SW480 (cell line): ENCODE measurements around the gene BSCL2.
"Not testable (repeated sequence)": the region's sequence is repeated elsewhere in the genome, so short reads cannot be mapped to it uniquely, and the experiment has no call there.

Experiments used
- DNase-seq: peaks from one replicate; pipeline ENCODE4 v3.0.0-alpha.2; 2016; ENCODE audit warnings: low spot score

Gene BSCL2

DNA sequence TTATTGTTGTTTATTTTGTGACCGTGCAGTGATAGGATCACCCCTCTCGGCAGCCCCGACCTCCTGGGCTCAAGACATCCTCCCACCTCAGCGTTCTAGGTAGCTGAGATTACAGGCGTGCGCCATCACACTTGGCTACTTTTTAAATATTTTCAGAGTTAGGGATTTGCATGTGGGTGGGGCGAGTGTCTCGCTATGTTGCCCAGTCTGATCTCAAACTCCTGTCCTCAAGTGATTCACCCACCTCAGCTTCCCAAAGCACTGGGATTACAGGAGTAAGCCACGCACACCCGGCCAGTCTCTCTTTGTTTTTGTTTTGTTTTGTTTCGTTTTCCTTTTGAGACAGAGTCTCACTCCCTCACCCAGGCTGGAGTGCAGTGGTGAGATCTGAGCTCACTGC is 52.9 kb downstream of the BSCL2 start:
- no peak for DNase-seq

DNA sequence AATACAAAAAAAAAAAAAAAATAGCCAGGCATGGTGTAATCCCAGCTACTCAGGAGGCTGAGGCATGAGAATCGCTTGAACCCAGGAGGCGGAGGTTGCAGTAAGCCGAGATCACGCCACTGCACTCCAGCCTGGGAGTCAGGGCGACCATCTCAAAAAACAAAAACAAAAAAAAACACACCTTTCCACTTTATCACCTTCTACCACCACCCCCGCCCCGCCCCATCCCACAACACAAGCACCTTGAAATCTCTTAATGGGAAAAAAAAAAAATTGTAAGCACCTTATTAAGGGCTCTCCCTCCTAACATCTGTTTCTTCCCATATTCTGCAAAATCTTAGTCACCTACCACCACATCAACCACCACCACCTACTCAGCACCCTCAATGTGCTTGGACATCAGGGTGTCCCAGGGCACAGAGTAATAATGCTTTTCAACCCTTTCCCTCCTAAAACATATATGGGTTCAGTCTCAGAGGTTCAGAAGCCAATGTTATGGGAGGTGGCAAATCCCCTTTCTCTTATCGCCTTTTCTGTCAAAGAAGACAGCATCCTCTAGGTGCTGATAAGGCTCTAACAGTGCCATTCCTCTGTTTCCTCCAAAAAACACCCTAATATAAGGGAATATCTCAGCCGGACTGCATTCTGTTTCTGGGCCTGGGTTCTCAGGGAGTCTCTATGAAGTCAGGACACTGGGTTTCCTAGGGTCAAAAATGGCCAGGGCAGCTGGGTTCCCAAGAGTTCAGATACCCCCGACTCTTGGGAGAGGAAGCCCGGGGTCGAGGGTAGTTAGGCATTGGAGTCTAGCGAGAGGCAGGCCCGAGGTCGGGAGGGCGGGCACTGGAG is 54.8 kb downstream of the BSCL2 start:
- DNase-seq: no peak

DNA sequence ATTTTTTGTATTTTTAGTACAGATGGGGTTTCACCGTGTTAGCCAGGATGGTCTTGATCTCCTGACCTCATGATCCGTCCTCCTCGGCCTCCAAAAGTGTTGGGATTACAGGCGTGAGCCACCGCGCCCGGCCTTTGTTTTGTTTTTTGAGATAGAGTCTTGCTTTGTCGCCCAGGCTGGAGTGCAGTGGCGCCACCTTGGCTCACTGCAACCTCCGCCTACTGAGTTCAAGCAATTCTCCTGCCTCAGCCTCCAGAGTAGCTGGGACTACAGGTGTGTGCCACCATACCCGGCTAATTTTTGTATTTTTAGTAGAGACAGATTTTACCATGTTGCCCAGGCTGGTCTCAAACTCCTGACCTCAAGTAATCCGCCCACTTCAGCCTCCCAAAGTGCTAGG is 56.9 kb downstream of the BSCL2 start:
- DNase-seq: not testable (repeated sequence)

DNA sequence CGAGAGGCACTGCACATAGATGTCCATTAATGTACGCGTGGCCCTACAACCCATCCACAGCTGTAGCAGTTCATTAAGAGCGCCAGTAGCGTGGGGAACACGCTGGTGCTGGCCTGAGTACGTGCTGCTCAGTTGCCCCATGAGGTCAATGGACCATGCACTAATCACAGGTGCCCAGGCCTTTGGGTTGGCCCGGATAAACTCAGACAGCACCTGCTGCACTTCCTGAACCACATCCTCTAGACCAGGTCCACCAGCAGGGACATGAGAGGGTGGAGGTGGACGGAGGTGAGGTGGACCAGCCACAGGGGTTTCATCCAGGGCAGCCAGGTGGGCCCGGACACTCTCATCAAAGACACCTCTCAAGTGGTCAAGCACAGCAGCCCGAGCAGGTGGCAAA is 57.7 kb downstream of the BSCL2 start:
- DNase-seq: no peak

DNA sequence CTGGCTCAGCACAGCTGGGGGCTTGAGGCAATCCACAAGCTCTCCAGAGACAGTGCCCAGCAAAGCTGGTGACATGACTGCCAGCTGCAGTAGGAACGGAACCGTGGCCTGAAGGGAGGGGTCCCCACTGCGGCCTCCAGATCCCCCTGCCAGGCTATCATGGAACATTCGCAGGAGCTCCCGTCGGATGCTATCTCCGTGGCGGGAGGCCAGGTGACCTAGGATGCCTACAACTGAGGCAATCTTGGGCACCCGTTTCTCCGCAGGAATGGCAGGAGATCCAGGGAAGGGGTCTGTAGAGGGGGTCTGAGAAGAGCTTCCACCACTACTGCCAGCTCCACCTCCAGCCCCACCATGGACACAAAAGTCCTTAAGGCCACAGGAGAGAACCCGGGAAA is 58.3 kb downstream of the BSCL2 start:
- no peak for DNase-seq

DNA sequence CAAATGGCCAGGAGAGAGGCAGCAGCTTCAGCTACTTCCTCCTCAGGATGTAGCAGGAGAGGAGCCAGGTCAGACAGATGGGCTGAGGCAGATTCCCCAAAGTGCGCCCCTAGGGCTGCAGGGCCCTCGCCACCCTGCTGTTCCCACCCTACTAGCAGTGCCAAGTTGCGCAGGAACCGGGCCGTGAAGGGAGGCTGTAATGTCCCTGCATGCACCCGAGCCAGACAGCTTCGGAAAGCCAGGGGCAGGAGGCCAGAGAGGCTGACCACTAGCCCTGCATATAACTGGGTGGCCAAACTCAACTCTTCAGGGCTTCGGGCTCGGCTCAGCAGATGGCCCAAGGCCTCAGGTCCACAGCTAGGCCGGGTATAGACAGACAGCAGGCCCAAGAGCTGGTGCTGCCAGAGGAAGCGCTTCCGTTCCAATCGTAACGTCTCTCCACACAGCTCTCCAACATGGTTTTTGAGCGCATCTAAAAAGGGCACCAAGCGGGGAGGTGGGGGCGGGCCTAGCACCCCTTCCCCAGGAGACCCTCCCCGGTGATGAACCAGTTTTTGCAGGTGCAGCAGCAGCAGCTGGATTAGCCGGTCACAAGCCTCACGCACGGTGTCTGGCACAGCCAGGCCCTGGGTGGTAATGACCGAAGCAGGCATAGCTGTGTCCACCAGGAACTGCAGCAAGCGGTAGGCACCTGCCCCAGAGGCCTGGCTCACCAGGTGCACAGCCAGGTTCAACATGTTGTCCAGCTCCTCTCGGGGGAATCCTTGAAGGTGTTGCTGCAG is 58.8 kb downstream of the BSCL2 start:
- DNase-seq: no peak

DNA sequence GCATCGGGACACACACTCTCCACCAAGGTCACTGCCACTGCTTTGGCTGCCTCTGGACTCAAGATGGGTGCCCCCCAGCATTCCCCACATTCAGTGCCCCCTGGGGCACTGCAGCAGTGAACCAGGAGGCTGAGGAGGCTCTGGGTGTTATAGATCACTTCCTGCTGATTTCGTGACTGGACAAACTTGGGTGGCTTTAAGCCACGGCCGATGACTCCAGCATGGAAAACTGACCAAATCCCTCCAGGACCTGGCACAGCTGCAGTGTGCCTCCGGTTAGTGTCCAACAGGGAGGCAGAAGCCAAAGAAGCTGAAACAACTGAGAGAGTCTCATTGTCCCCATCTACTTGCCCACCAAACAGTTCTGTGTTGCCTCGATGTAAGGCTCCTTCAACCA is 59.6 kb downstream of the BSCL2 start:
- DNase-seq: no peak

DNA sequence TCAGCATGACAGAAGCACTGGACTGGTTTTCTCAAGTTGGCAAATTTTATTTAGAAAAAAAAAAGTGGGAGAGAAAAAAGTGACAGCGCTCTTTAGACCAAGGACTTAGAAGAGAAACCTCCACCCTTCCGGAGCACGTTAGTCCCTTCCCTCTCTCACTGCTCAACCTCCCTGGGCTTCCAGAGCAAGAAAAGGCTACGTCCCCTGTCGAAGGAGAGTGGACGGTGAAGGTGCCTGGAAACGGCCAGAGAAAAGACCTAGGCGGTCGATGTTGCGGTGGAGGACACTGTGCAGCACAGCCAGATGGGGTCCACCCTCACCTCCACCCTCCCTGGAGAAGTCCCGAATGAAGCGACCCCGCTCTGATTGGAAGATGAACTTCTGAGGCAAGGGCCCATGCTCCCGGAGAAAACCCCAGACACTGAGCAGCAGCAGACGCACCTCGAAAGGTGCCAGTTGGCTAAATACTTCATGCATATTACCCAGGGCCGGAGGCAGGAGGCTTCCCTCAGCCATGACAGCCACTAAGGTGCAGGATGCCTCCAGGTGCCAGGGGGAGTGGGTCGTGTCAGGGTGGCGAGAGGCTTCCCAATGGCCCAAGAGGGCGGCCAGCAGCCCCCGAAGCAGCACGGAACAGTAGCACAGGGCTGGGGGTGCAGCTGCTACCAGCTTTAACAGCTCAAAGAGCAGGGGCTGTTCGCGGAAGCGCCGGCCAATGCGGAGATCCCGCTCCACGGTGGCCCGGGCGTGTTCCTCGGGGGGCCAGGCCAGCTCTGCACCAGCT is 60.2 kb downstream of the BSCL2 start:
- DNase-seq: no peak

DNA sequence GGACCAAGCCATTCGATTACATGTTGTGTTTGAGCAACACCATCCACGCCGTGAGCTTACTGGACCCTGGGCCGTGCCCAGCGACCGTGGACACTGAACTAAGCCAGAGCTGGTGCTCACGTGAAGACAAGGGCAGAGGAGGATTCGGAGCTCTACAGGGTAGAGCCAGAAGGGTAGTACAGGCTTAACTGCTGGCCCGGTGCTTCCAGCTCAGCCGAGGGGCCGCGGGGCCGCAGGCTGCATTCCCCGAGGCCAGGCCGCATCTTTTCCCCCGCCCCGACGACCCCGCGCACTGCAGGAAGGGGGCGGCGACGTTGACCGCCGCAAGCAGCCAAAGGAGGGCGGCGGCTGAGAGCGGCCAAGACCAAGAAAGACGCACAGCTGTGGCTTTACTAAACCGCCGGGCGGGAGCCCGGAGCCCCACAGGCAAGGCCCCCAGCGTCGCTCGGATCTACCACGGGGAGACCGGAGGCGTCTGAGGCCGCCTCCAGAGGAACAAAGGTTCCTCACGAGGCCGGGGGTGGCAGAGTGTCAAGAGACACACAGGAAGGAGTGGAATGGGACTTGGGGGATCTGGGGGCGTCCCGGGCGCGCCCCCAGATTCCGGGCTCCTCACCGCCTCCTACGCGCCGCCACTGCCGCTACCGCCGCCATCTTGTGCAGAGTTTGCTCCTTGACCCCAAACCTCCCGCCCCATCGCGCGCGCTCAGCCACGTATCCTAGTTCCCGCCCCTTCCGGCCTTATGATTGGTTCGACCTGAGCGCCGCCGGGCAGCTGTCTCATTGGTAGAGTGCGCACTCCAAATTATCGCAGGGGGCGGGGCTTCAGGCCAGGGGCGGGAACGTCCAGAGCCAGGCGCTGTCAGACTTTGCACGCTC is 61.0 kb downstream of the BSCL2 start, which contains the start of gene GANAB:
Gene GANAB (minus strand): TSS at position 668 of the 879 bp plus-strand sequence. CDS start 14 bp downstream, at position 654.
- peak; percentile 97 for DNase-seq

DNA sequence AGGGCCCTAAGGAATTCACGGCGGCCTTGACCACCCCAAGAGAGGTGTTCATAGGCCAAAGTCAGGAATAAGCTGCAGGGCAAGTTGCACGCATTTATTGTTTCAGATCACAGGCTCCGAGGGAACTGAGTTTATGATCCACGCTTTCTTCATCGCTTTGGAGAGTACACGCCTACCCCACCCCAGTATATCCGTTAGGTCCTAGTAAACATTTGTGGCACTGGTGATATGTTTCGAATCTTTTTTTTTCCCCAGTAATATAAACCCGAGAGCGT is 61.6 kb downstream of the BSCL2 start:
- DNase-seq: no peak

DNA sequence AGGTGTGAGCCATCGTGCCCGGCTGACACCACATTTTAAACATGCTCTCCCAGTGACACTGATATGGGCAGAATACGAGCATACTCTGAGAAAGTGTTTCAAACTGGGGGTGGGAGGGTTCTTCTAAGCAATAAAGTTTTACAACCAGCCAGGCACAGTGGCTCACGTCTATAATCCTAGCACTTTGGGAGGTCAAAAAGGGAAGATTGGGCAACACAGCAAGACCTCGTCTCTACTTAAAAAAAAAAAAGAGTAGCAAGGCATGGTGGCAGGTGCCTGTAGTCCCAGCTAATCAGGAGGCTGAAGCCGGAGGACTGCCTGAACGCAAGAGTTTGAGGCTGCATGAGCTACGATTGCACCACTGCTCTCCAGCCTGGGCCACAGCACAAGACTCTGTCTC is 63.0 kb downstream of the BSCL2 start:
- no peak for DNase-seq
